ENCODE results near the gene ABCC5.

The ABCC5 gene

DNA sequence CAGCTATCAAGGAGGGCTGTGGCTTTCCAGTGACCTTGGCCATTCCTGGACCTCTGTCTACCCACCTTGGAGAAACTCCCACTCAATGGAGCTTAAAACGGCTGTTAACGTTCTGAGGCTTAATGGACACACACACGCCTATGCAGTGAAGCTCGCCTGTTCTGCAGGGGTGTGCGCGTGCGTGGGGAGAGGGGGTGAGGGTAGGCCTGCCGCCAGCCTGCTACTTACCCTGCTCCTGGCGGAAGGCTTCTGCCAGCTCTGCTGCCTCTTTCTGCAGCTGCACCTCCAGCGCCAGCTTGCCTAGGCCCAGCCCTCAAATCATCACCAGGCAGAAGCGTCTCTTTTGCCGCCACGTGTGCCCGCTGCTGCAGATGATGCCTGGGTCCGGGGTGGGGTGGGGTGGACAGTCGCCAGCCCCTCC is 109.8 kb downstream of the ABCC5 start:
- no peaks in the 10 kb centered on the region for H3K27me3 ChIP-seq (ENCODE audit: control insufficient read depth, insufficient read depth, low read length)
- no peak overlapping the region for H3K27ac ChIP-seq (ENCODE audit: low read depth, low read length)
- H3K36me3 ChIP-seq (ENCODE audit: control insufficient read depth, insufficient read depth, low read length) = no peaks in the 10 kb centered on the region
- no peak overlapping the region for H3K9ac ChIP-seq (ENCODE audit: low read length)
- H3K4me3 ChIP-seq (ENCODE audit: low read length) = no peak overlapping the region
- H3K4me1 ChIP-seq (ENCODE audit: control insufficient read depth, insufficient read depth, low read length) = no peaks in the 10 kb centered on the region

DNA sequence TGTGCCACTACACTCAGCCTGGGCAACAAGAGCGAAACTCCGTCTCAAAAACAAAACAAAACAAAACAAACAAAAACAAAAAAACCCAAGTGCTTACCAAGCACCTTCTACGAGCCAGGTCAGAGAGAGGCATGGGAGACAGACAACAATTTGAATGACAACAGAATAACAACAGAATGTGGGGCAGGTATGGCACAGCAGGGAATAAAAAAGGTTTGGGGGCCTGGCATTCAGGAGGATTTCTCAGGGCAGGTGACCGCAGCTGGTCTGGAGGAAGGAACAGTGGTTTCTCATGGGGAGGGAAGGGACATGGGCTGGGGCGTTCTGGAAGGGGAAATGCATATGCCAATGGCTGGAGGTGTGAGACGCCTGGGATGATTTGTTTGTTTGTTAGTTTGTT is 110.5 kb downstream of the ABCC5 start:
- no peak overlapping the region for H3K9ac ChIP-seq (ENCODE audit: low read length)
- no peak overlapping the region for H3K4me3 ChIP-seq (ENCODE audit: low read length)
- H3K36me3 ChIP-seq (ENCODE audit: control insufficient read depth, insufficient read depth, low read length) = no peaks in the 10 kb centered on the region
- no peaks in the 10 kb centered on the region for H3K27me3 ChIP-seq (ENCODE audit: control insufficient read depth, insufficient read depth, low read length)
- H3K27ac ChIP-seq (ENCODE audit: low read depth, low read length) = no peak overlapping the region
- H3K4me1 ChIP-seq (ENCODE audit: control insufficient read depth, insufficient read depth, low read length) = no peaks in the 10 kb centered on the region

DNA sequence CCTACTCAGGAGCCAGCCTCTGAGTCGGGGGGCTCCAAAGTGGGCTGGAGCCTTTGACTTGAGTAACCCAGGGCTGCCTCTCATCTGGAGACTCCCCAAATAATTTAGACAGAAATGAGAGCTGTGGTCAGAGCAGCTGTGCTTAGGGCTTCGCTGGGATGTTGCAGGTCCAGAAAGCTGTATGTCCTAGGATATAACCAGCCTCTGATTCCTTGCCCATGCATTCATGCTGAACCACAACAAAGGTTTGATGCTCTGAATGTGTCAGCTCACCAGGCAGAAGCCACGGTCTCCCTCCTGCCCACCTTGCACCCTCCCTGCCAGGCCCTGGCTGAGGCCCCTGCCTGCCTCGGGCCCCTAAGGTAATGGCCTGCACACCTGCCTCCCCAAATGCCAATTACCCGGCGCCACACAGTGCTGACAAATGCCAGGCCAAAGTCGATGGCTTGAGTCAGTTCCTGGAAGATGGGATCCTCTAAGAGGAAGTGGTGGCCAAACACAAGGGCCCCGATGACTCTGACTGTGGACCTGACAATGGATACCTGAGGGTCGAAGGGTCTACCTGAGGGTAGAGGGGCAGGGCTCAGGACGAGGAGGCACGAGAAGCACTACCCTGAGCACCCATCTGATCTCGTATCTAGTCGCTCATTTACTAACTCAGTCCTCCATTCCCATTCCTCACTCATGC is 111.3 kb downstream of the ABCC5 start:
- Histone ChIP-seq H3K4me1 (ENCODE audit: control insufficient read depth, insufficient read depth, low read length) (no peaks in the 10 kb centered on the region), H3K27me3 (ENCODE audit: control insufficient read depth, insufficient read depth, low read length) (no peaks in the 10 kb centered on the region), H3K4me3 (ENCODE audit: low read length) (no peak overlapping the region), H3K9ac (ENCODE audit: low read length) (no peak overlapping the region), H3K36me3 (ENCODE audit: control insufficient read depth, insufficient read depth, low read length) (no peaks in the 10 kb centered on the region), H3K27ac (ENCODE audit: low read depth, low read length) (no peak overlapping the region)

DNA sequence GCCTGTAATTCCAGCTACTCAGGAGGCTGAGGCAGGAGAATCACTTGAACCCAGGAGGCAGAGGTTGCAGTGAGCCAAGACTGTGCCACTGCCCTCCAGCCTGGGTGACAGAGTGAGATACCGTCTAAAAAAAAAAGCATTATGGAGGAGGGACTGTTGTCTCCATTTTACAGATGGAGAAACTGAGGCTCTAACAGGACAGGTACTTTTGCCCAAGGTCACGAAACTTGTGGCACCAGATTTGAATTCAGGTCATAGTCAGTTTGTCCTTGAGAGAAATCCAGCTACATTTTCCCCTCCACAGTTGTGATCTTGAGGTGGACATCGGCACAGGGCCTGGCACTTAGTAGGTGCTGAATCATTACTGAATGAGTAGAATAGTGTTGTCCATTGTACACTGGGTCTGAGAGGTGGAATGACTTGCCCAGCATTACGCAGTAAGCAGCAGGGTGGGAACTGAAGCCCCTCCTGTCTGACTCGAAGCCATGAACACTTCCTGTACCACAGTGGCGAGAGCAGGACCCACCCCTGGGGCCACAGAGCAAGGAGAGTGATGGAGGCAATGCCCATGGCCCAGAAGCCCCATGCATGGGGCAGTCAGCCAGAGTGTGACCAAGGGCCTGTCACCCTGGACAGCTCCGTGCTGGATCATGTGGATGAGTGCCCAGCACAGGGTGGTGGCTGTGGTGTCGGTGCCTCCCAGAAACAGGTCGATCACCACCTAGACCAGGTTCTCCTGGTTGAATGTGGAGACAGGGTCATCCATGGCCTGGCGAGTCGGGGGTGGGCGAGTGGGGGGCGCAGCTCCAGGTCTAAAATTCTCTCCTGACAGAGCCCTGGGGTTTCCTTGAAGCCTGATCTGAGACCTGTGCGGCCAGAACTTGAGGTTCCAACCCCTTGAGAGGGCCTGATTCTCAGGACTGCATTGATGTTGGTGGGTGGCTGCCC is 112.6 kb downstream of the ABCC5 start:
- no peak overlapping the region for H3K9ac ChIP-seq (ENCODE audit: low read length)
- H3K4me1 ChIP-seq (ENCODE audit: control insufficient read depth, insufficient read depth, low read length) = no peaks in the 10 kb centered on the region
- H3K27ac ChIP-seq (ENCODE audit: low read depth, low read length) = no peak overlapping the region
- H3K36me3 ChIP-seq (ENCODE audit: control insufficient read depth, insufficient read depth, low read length) = no peaks in the 10 kb centered on the region
- H3K27me3 ChIP-seq (ENCODE audit: control insufficient read depth, insufficient read depth, low read length) = no peaks in the 10 kb centered on the region
- no peak overlapping the region for H3K4me3 ChIP-seq (ENCODE audit: low read length)

DNA sequence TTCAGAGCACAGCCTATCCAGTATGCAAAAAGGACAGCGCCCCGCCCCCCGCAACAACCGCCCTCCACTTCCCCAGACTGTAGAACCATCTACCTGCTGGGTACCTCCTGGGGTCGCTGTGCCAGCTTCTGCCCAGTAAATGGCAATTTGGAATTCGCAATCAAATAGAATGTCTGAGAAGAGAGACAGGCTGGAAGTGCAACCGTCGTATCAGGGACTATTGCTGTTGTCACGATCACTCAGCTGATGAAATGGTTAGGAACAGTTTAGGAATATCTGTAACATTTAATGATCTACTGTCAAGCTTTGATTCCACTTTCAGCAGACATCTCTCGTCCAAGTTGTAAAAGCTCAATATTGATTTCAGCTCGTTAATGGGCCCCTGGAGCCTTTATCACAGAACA is 119.7 kb downstream of the ABCC5 start:
- Histone ChIP-seq H3K9ac (ENCODE audit: low read length) (no peak overlapping the region), H3K36me3 (ENCODE audit: control insufficient read depth, insufficient read depth, low read length) (no peaks in the 10 kb centered on the region), H3K4me1 (ENCODE audit: control insufficient read depth, insufficient read depth, low read length) (no peaks in the 10 kb centered on the region), H3K27ac (ENCODE audit: low read depth, low read length) (no peak overlapping the region), H3K27me3 (ENCODE audit: control insufficient read depth, insufficient read depth, low read length) (peaks cover 3% of the 10 kb centered on the region), H3K4me3 (ENCODE audit: low read length) (no peak overlapping the region)

DNA sequence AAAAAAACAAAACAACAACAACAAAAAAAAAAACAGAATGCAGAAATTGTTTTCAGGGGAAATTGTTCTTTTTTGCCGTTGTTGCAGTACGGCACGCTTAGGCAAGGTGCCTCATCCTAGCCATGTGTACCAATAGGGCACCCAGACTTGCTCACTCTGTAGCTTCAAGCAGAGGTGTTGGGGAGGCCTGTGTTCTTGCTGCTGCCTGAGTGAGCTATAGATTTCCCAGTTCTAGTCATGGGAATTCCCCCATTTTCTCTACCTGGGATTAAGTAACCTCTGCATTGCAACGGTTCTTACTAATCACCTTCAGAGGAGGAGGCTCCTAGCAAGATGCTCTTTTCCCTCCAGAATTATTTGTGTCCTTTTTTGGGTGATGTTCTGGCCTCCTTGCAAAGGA is 120.1 kb downstream of the ABCC5 start:
- Histone ChIP-seq H3K4me3 (ENCODE audit: low read length) (no peak overlapping the region), H3K9ac (ENCODE audit: low read length) (no peak overlapping the region), H3K27ac (ENCODE audit: low read depth, low read length) (no peak overlapping the region), H3K4me1 (ENCODE audit: control insufficient read depth, insufficient read depth, low read length) (no peaks in the 10 kb centered on the region), H3K27me3 (ENCODE audit: control insufficient read depth, insufficient read depth, low read length) (peaks cover 3% of the 10 kb centered on the region), H3K36me3 (ENCODE audit: control insufficient read depth, insufficient read depth, low read length) (no peaks in the 10 kb centered on the region)

DNA sequence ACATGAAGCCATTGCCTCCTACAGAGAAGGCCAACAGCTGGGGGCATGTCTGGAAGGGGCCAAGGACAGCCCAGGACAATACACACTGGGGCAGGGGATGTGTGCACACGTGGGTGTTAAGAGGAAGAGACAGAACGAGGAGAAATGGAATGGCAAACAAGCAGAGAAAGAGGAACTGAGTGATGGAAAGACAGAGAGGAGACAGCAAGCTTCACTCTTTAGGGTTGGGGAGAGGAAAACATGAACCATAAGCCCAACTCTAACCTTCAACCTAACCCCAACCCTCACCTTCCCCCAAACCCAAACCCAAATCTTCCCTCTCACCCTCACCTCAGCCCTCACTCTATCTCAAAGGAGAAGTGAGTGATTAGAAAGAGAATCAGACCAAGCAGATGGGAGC is 121.1 kb downstream of the ABCC5 start:
- no peak overlapping the region for H3K9ac ChIP-seq (ENCODE audit: low read length)

DNA sequence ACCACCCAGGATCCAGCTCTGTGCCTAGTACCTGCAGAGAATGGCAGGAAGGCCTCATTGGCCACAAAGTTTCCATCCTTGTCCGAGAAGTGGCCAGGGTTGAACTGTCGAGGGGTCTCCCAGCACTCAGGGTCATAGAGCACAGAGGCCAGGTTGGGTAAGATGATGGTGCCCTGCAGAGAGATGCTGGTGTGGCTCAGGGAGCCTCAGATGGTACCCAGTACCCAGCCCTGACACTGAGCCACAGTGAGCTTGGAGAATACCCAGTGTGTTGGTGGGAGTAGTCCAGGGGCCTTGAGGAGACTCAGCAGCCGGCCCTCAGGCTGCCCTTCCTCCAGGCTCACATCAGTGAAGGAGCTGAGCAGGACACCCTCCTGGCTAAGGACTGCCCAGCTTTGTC is 121.5 kb downstream of the ABCC5 start:
- Histone ChIP-seq H3K27me3 (ENCODE audit: control insufficient read depth, insufficient read depth, low read length) (peaks cover 3% of the 10 kb centered on the region), H3K9ac (ENCODE audit: low read length) (no peak overlapping the region), H3K4me1 (ENCODE audit: control insufficient read depth, insufficient read depth, low read length) (no peaks in the 10 kb centered on the region), H3K4me3 (ENCODE audit: low read length) (no peak overlapping the region), H3K27ac (ENCODE audit: low read depth, low read length) (no peak overlapping the region), H3K36me3 (ENCODE audit: control insufficient read depth, insufficient read depth, low read length) (no peaks in the 10 kb centered on the region)

More for the DNA sequence above, 121.1 kb downstream of the ABCC5 start:
- Histone ChIP-seq H3K4me3 (ENCODE audit: low read length) (no peak overlapping the region), H3K36me3 (ENCODE audit: control insufficient read depth, insufficient read depth, low read length) (no peaks in the 10 kb centered on the region), H3K27me3 (ENCODE audit: control insufficient read depth, insufficient read depth, low read length) (peaks cover 3% of the 10 kb centered on the region), H3K4me1 (ENCODE audit: control insufficient read depth, insufficient read depth, low read length) (no peaks in the 10 kb centered on the region), H3K27ac (ENCODE audit: low read depth, low read length) (no peak overlapping the region)

DNA sequence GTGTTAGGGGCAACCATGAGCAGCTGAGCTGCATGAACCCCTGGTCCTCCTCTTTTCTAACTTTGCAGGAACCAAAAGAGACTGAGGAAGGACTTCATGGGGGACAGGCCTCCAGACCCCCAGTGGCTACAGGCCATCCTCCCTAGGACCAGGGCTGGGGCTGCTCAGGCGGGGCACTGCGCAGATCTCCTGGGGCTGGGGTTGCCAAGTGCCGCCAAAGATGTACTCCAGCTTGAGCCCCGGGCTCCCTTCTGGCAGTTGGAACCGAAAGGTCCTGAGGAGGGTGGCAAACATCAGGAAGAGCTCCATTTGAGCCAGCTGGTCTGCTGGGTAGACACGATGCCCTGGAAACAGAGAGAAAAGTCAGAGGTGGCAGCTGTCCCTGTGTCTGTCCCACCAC is 121.9 kb downstream of the ABCC5 start:
- Histone ChIP-seq H3K4me3 (ENCODE audit: low read length) (no peak overlapping the region), H3K4me1 (ENCODE audit: control insufficient read depth, insufficient read depth, low read length) (no peaks in the 10 kb centered on the region), H3K9ac (ENCODE audit: low read length) (no peak overlapping the region), H3K27ac (ENCODE audit: low read depth, low read length) (no peak overlapping the region), H3K36me3 (ENCODE audit: control insufficient read depth, insufficient read depth, low read length) (no peaks in the 10 kb centered on the region), H3K27me3 (ENCODE audit: control insufficient read depth, insufficient read depth, low read length) (peaks cover 3% of the 10 kb centered on the region)

DNA sequence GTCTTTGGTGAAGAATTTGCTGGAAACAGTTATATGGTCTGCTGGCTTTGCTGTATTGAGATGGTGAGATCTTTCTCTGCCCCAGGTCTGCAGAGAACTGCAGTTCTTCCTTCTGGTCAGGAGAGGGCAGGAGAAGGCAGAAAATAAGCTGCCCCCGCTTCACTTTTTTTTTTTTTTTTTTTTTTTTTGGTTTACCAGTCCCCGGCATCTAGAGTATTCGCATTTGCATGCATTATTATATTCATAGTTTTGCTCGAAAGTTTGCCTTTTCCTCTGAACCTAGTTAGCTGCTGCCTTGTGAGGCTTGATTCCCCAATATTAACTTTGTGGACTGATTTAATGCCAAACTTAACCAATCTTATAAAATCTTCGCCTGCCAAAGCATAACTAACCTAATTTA is 122.4 kb downstream of the ABCC5 start:
- Histone ChIP-seq H3K27ac (ENCODE audit: low read depth, low read length) (no peak overlapping the region), H3K9ac (ENCODE audit: low read length) (no peak overlapping the region), H3K36me3 (ENCODE audit: control insufficient read depth, insufficient read depth, low read length) (no peaks in the 10 kb centered on the region), H3K4me3 (ENCODE audit: low read length) (no peak overlapping the region), H3K27me3 (ENCODE audit: control insufficient read depth, insufficient read depth, low read length) (peaks cover 3% of the 10 kb centered on the region), H3K4me1 (ENCODE audit: control insufficient read depth, insufficient read depth, low read length) (no peaks in the 10 kb centered on the region)

DNA sequence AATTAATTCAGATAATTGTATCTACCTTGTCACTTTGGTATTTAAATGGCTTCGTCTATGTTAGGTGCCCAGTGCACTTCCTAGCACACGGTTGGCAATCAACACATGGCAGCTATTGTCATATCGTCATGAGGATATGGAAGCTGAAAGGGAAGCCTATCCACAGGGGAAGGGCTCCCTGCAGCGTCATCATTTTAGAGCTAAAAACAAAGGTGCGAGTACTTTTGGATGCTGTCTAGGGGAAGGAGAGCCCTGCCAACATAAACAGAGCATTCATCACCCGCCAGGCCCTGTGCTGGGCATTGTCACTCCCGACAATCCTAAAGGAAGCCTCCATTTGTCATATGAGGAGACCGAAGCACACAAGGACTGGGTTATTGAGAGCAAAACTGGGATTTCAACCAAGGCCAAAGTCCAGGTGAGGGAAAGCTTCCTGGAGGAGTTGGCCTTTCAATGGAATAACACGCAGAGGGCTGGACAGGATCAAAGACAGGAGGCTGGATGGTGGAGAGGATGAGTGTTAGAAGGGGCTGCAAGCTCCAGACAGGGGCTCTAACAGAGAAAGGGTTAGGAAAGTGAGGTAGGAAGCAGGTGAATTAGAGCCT is 125.0 kb downstream of the ABCC5 start:
- Histone ChIP-seq H3K27me3 (ENCODE audit: control insufficient read depth, insufficient read depth, low read length) (peaks cover 3% of the 10 kb centered on the region), H3K9ac (ENCODE audit: low read length) (no peak overlapping the region), H3K27ac (ENCODE audit: low read depth, low read length) (no peak overlapping the region), H3K4me3 (ENCODE audit: low read length) (no peak overlapping the region), H3K4me1 (ENCODE audit: control insufficient read depth, insufficient read depth, low read length) (no peaks in the 10 kb centered on the region), H3K36me3 (ENCODE audit: control insufficient read depth, insufficient read depth, low read length) (no peaks in the 10 kb centered on the region)

DNA sequence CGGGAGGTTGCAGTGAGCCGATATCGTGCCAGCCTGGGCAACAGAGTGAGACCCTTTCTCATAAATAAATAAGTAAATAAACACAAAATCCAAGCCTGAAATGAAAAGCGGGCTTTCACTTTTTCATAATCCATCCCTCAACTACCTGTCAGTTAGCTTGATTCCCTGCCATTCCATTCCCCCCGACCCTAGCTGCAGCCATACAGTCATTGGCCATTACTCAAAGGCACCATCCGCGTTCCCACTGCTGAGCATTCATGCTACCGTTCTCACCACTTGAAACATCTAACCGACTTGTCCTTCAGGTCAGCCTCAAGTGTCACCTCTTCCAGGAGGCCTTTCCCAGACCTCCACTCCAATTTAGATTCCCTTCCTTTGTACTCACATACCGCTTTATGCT is 131.9 kb downstream of the ABCC5 start:
- H3K36me3 ChIP-seq (ENCODE audit: control insufficient read depth, insufficient read depth, low read length) = no peaks in the 10 kb centered on the region
- no peak overlapping the region for H3K9ac ChIP-seq (ENCODE audit: low read length)
- H3K27ac ChIP-seq (ENCODE audit: low read depth, low read length) = no peak overlapping the region
- no peak overlapping the region for H3K4me3 ChIP-seq (ENCODE audit: low read length)
- H3K27me3 ChIP-seq (ENCODE audit: control insufficient read depth, insufficient read depth, low read length) = no peaks in the 10 kb centered on the region
- peaks cover 7% of the 10 kb centered on the region for H3K4me1 ChIP-seq (ENCODE audit: control insufficient read depth, insufficient read depth, low read length)
